ENCODE results near the gene WBP1L.

DNA sequence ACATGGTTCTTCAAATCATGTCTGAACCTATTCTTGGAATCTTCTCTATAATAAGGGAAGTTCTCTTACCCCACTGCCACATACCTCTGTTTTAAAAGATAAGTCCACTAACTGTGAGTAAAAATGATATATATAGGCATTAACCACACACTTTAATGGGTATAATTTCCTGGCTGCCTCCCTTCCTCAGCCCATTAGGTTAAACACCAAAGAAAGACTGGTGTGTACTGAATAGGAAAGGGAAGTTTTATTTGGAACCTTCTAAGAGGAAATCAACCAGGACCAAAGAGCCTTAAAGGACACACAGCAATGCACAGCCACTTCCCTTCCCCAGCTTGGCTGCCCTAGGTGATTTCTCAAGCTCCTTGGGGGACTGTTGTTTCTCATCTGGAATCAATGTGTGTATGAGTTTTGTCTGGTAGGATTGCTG is 5.0 kb upstream of the WBP1L start:
- TF ChIP-seq CTCF (IDR thresholded peaks at IDR 0.05; ENCODE audit: low read depth, low read length) (no peak), MYC (IDR thresholded peaks at IDR 0.05; ENCODE audit: low read depth, low read length) (no peak)
